Endothelial cell of umbilical vein (primary cell): ENCODE data around the gene TRAP1. TPM values are rescaled to one million over a fixed set of nuclear protein-coding genes. Genes with fewer than 3 reads are reported as not detected.

ENCODE experiments used
- BruUV-seq: library from RNA; stranded (reverse); fragments of 400-500 nt; replicated peaks from 2 replicates; lab custom pipeline; 2021; lab: Mats Ljungman, UMichigan
- CTCF ChIA-PET: fragments of 300-600, 350-600 bp; sonication (Branson Sonifier 250); formaldehyde crosslinking; loops from one replicate; lab custom pipeline; 2021; ENCODE audit warnings: antibody characterized with exemption, inconsistent platforms; lab: Charles Lee
- POLR2A ChIA-PET: fragments of 300-600, 350-600 bp; sonication (Branson Sonifier 250); formaldehyde crosslinking; loops from one replicate; lab custom pipeline; 2021; ENCODE audit warnings: antibody characterized with exemption, inconsistent platforms; lab: Charles Lee
- DNase-seq: peaks from one replicate; pipeline ENCODE4 v3.0.0-alpha.2; 2011; ENCODE audit warnings: low read depth, low spot score
- FAIRE-seq: peaks from 2 replicates; lab custom pipeline; 2011; peaks lifted over from hg19 to GRCh38; lab: Jason Lieb, UNC
- H2AFZ ChIP-seq: 2 replicates; pipeline ENCODE4 v1.6.0; 2012; ENCODE audit warnings: low read depth, low read length, control low read depth, inconsistent platforms
- H3K27ac ChIP-seq: 2 replicates; pipeline ENCODE4 v1.5.1; 2011; ENCODE audit warnings: low read depth, mild to moderate bottlenecking, control low read depth, low read length, moderate library complexity; ENCODE audit not compliant: insufficient read depth
- H3K27me3 ChIP-seq, 2 experiments: 2 replicates each; pipeline versions ENCODE4 v1.6.0 to v1.6.1; 2011; ENCODE audit warnings: low read length in 2 of 2, mixed read lengths in 1 of 2; ENCODE audit not compliant: control insufficient read depth in 2 of 2, insufficient read depth in 2 of 2
- H3K36me3 ChIP-seq, 2 experiments: 2 replicates in 1 of 2; 3 replicates in 1 of 2; pipeline ENCODE4 v1.5.1; 2011; ENCODE audit warnings: low read length in 2 of 2, mild to moderate bottlenecking in 1 of 2, moderate library complexity in 1 of 2; ENCODE audit not compliant: control insufficient read depth in 2 of 2, insufficient read depth in 2 of 2; ENCODE audit errors: extremely low read depth in 1 of 2
- H3K4me1 ChIP-seq: 3 replicates; pipeline ENCODE4 v1.5.1; 2011; ENCODE audit warnings: mild to moderate bottlenecking, low read length; ENCODE audit not compliant: control insufficient read depth, insufficient read depth; ENCODE audit errors: extremely low read depth
- H3K4me2 ChIP-seq: 2 replicates; pipeline ENCODE4 v1.6.1; 2011; ENCODE audit warnings: low read length, control low read depth, mixed read lengths; ENCODE audit not compliant: insufficient read depth
- H3K4me3 ChIP-seq, 3 experiments: fragments of 200-600 bp in 1 of 3; sonication (generic), shearing (Covaris generic) in 1 of 3; replicated peaks in 1 of 3; 2 replicates each; pipeline ENCODE4 v1.5.1; 2011 to 2016; ENCODE audit warnings: control low read depth in 3 of 3, low read length in 3 of 3, mild to moderate bottlenecking in 2 of 3, inconsistent platforms in 1 of 3, low read depth in 1 of 3, moderate library complexity in 1 of 3; ENCODE audit not compliant: insufficient read depth in 1 of 3
- H3K79me2 ChIP-seq: 2 replicates; pipeline ENCODE4 v1.6.0; 2012; ENCODE audit warnings: low read length, inconsistent platforms; ENCODE audit not compliant: control insufficient read depth, insufficient read depth
- H3K9ac ChIP-seq: replicated peaks from 2 replicates; pipeline ENCODE3; 2011; ENCODE audit warnings: low read length, control low read depth; ENCODE audit not compliant: insufficient read depth; ENCODE audit errors: extremely low read depth
- H3K9me1 ChIP-seq: replicated peaks from 3 replicates; pipeline ENCODE4 v1.6.0; 2011; ENCODE audit warnings: mild to moderate bottlenecking, low read length; ENCODE audit not compliant: control insufficient read depth, insufficient read depth; ENCODE audit errors: extremely low read depth
- H3K9me3 ChIP-seq: replicated peaks from 2 replicates; pipeline ENCODE4 v1.5.1; 2012; ENCODE audit warnings: low read length, inconsistent platforms; ENCODE audit not compliant: control insufficient read depth, insufficient read depth
- H4K20me1 ChIP-seq: replicated peaks from 2 replicates; pipeline ENCODE3; 2011; ENCODE audit warnings: mild to moderate bottlenecking, low read length; ENCODE audit not compliant: control insufficient read depth, insufficient read depth; ENCODE audit errors: extremely low read depth
- CTCF ChIP-seq, 2 donors: IDR thresholded peaks; 1 replicate in 1 of 2; 2 replicates in 1 of 2; pipeline ENCODE4 v1.5.1; 2011; ENCODE audit warnings: low read length in 2 of 2, mild to moderate bottlenecking in 2 of 2, moderate library complexity in 2 of 2, control low read depth in 1 of 2, inconsistent platforms in 1 of 2, low read depth in 1 of 2; ENCODE audit not compliant: insufficient read depth in 1 of 2; ENCODE audit errors: extremely low read depth in 1 of 2
- EZH2 ChIP-seq: IDR thresholded peaks from 2 replicates; pipeline ENCODE4 v1.6.1; 2012; ENCODE audit warnings: borderline replicate concordance, low read depth, mild to moderate bottlenecking, moderate library complexity, low read length, inconsistent platforms; ENCODE audit not compliant: severe bottlenecking
- FOS ChIP-seq: IDR thresholded peaks from 2 replicates; pipeline ENCODE4 v1.6.1; 2011; ENCODE audit warnings: mild to moderate bottlenecking, low read length, moderate library complexity, borderline replicate concordance; ENCODE audit not compliant: insufficient read depth
- GATA2 ChIP-seq: IDR thresholded peaks from 2 replicates; pipeline ENCODE4 v1.7.0; 2011; ENCODE audit warnings: low read depth, mild to moderate bottlenecking, moderate library complexity, mixed read lengths, low read length; ENCODE audit not compliant: insufficient read length, insufficient read depth
- JUN ChIP-seq: IDR thresholded peaks from 2 replicates; pipeline ENCODE4 v1.6.1; 2011; ENCODE audit warnings: borderline replicate concordance, low read depth; ENCODE audit not compliant: insufficient read length, insufficient read depth
- MAX ChIP-seq: IDR thresholded peaks from 2 replicates; pipeline ENCODE4 v1.6.1; 2011; ENCODE audit not compliant: insufficient read depth, insufficient read length
- MYC ChIP-seq: IDR thresholded peaks from one replicate; pipeline ENCODE4 v1.6.1; 2011; ENCODE audit warnings: mild to moderate bottlenecking, low read depth, low read length
- POLR2A ChIP-seq: IDR thresholded peaks from 2 replicates; pipeline ENCODE4 v1.6.1; 2012; ENCODE audit warnings: low read depth, mild to moderate bottlenecking, control low read depth, low read length
- POLR2AphosphoS5 ChIP-seq: IDR thresholded peaks from 2 replicates; pipeline ENCODE4 v1.6.1; 2012; ENCODE audit warnings: low read depth, mild to moderate bottlenecking, control low read depth, low read length, moderate library complexity; ENCODE audit not compliant: insufficient read depth
- dilution Hi-C: fragments of 300-500 bp; cut with MboI; formaldehyde crosslinking; loops from one replicate; pipeline ENCODE4 v1.15.0; 2019; ENCODE audit warnings: low sequenced_read_pairs; ENCODE audit not compliant: extremely low pct_ligation_motif_present
- intact Hi-C: fragments of 100-400 bp; cut with micrococcal nuclease; formaldehyde crosslinking; loops from one replicate; pipeline ENCODE4 v1.10.0; 2022
- polyA plus RNA-seq, 4 experiments: library from polyadenylated mRNA; depleted of rRNA in 3 of 4; stranded (reverse) in 3 of 4; unstranded in 1 of 4; fragments of >200 nt; gene quantifications; 2 replicates each; pipeline versions ENCODE4 v1.2.1 to v1.2.3, GENCODE V29; 2011 to 2012; ENCODE audit warnings: missing spikeins in 1 of 4
- total RNA-seq: library from RNA; stranded (reverse); gene quantifications from 2 replicates; pipeline ENCODE4 v1.2.3, GENCODE V29; 2021

Gene TRAP1
- total and polyA plus RNA-seq, 2 donors (not counting 3 experiments of a cell fraction or from before 2014, with no cell fraction given): 95.6 to 102 TPM

- Histone ChIP-seq H3K27me3 (no peaks in the 10 kb centered on the region), H3K4me2 (no peak overlapping the region), H4K20me1 (no peaks in the 10 kb centered on the region), H2AFZ (no peak overlapping the region), H3K27ac (no peak overlapping the region), H3K9me1 (no peaks in the 10 kb centered on the region), H3K4me1 (no peaks in the 10 kb centered on the region), H3K9me3 (no peaks in the 10 kb centered on the region), H3K79me2 (no peaks in the 10 kb centered on the region), H3K9ac (no peak overlapping the region), H3K4me3 (no peak overlapping the region), H3K36me3 (peaks cover 15 to 17% of the 10 kb centered on the region in 2 experiments)
- no peak for DNase-seq
- TF ChIP-seq EZH2 (no peak), MYC (no peak)
- ChIA-PET CTCF (interaction anchor here (1.7 kb wide), 1 partner anchor 16 kb away, joined by 4 read pairs; no protein-coding TSS in a partner anchor), POLR2A (no interaction called here)
- no TSS peak for BruUV-seq
- FAIRE-seq: no peak
- dilution Hi-C loops: no loop called here
- intact Hi-C loops: no loop called here
Measured at GRCh38 chr16:3756113-3756512, 38.8 kb upstream of the TRAP1 start.

DNA sequence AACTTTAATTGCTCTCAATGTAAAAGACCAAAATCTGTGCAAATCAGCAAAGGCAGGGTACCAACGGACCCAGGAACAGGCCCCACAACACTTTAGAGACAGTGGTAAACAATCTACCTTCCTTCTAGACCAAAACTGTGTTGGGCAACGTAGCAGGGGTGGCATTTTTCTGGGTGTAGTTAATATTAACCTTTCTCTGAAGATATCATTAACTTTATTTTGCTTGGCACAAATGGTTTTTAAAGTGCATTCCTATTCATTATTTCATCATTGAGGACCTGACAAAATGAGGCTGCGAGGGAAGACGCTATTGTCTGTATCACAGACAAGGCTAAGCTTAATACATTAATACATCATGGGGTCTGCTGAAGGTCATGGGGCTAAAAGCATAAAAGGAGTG is 37.9 kb upstream of the TRAP1 start:
- FAIRE-seq: no peak
- H2AFZ ChIP-seq: no peak overlapping the region
- no peak overlapping the region for H3K27ac ChIP-seq
- DNase-seq: no peak
- H3K36me3 ChIP-seq: peaks cover 15 to 17% of the 10 kb centered on the region in 2 experiments
- CTCF ChIA-PET: interaction anchor here (1.7 kb wide), 1 partner anchor 17 kb away, joined by 4 read pairs; no protein-coding TSS in a partner anchor
- dilution Hi-C loops (no loop called here), intact Hi-C loops (no loop called here)
- no peak for TF ChIP-seq MYC
- no peak for TF ChIP-seq EZH2
- TF ChIP-seq POLR2A: no peak
- TF ChIP-seq JUN: no peak
- TF ChIP-seq GATA2: no peak
- no peak for TF ChIP-seq POLR2AphosphoS5
- TF ChIP-seq CTCF (IDR thresholded peaks at IDR 0.05; ENCODE audit: extremely low read depth in 1 of 2, insufficient read depth in 1 of 2, low read depth in 1 of 2, low read length in 2 of 2): no peak
- TF ChIP-seq MAX: no peak
- no peak for TF ChIP-seq FOS
- no peaks in the 10 kb centered on the region for H3K27me3 ChIP-seq
- H3K9ac ChIP-seq: no peak overlapping the region
- BruUV-seq: no TSS peak
- H3K9me3 ChIP-seq: no peaks in the 10 kb centered on the region
- no peak overlapping the region for H3K4me2 ChIP-seq
- H3K4me3 ChIP-seq: no peak overlapping the region
- no peaks in the 10 kb centered on the region for H4K20me1 ChIP-seq
- H3K4me1 ChIP-seq: no peaks in the 10 kb centered on the region
- no peaks in the 10 kb centered on the region for H3K79me2 ChIP-seq
- H3K9me1 ChIP-seq: no peaks in the 10 kb centered on the region
- POLR2A ChIA-PET: no interaction called here
